K562 (cell line): ENCODE results near the gene TCIRG1. TPM values are rescaled to one million over a fixed set of nuclear protein-coding genes. Genes with fewer than 3 reads are reported as not detected.
A peak's percentile ranks its signal among the peaks of the same experiment; 100 is the strongest.

Experiments
- ATAC-seq: fragments of 200-7000 bp; cut with Tn5 transposase; 3 replicates; pipeline ENCODE4 v1.9.1; 2020; ENCODE audit warnings: moderate library complexity
- BruUV-seq: library from RNA; stranded (reverse); fragments of 400-500 nt; replicated peaks from 2 replicates; lab custom pipeline; 2021; lab: Mats Ljungman, UMichigan
- CTCF ChIA-PET: fragments of 300-600 bp; formaldehyde crosslinking; extraction: SDS; loops from one replicate; lab custom pipeline; 2021; ENCODE audit warnings: low intra/inter-chr PET ratio; lab: Yijun Ruan, JAX
- POLR2A ChIA-PET: fragments of 300-600, 350-650 bp; sonication (Branson Sonifier 250); formaldehyde crosslinking; extraction: SDS; loops from one replicate; lab custom pipeline; 2021; ENCODE audit warnings: antibody characterized with exemption, inconsistent platforms; lab: Yijun Ruan, JAX
- DNase-seq, 4 experiments: peaks; one replicate each; pipeline versions ENCODE4 v3.0.0 to v3.0.0-alpha.2; 2011 to 2018; ENCODE audit warnings: low spot score in 3 of 4, mixed read lengths in 3 of 4; ENCODE audit errors: extremely low read depth in 1 of 4
- FAIRE-seq: peaks from 2 replicates; lab custom pipeline; 2011; peaks lifted over from hg19 to GRCh38; lab: Jason Lieb, UNC
- H2AFZ ChIP-seq: 2 replicates; pipeline ENCODE4 v1.6.0; 2011; ENCODE audit warnings: low read depth, low read length, control low read depth, inconsistent platforms
- H3K27ac ChIP-seq: fragments of 200-600 bp; 3 replicates; pipeline ENCODE4 v1.8.0; 2011; ENCODE audit warnings: low read depth, mild to moderate bottlenecking, control low read depth, inconsistent platforms, low read length, moderate library complexity, mixed read lengths; ENCODE audit errors: extremely low read depth
- H3K27me3 ChIP-seq, 2 experiments: fragments of 300-600 bp in 1 of 2; 2 replicates in 1 of 2; 3 replicates in 1 of 2; pipeline versions ENCODE4 v1.6.0 to v1.8.0; 2011; ENCODE audit warnings: inconsistent platforms in 2 of 2, low read length in 2 of 2, mild to moderate bottlenecking in 1 of 2, mixed read lengths in 1 of 2, moderate library complexity in 1 of 2; ENCODE audit not compliant: control insufficient read depth in 2 of 2, insufficient read depth in 2 of 2
- H3K36me3 ChIP-seq: fragments of 300-600 bp; 3 replicates; pipeline ENCODE4 v1.8.0; 2011; ENCODE audit warnings: mild to moderate bottlenecking, low read length, inconsistent platforms; ENCODE audit not compliant: control insufficient read depth, insufficient read depth
- H3K4me1 ChIP-seq, 2 experiments: fragments of 200-600 bp in 1 of 2; replicated peaks in 1 of 2; 2 replicates in 1 of 2; 3 replicates in 1 of 2; pipeline versions ENCODE4 v1.5.1 to v1.8.0; 2011; ENCODE audit warnings: inconsistent platforms in 2 of 2, low read length in 2 of 2, mild to moderate bottlenecking in 1 of 2, mixed read lengths in 1 of 2, moderate library complexity in 1 of 2; ENCODE audit not compliant: control insufficient read depth in 2 of 2, insufficient read depth in 2 of 2
- H3K4me2 ChIP-seq: 2 replicates; pipeline ENCODE4 v1.6.1; 2011; ENCODE audit warnings: low read length, control low read depth, inconsistent platforms, mixed read lengths; ENCODE audit not compliant: insufficient read depth
- H3K4me3 ChIP-seq: fragments of 200-600 bp; sonication (generic), shearing (Covaris generic); 2 replicates; pipeline ENCODE4 v1.5.1; 2016; ENCODE audit warnings: control low read depth, inconsistent platforms
- H3K79me2 ChIP-seq: fragments of 200-600 bp; 3 replicates; pipeline ENCODE4 v1.8.0; 2011; ENCODE audit warnings: low read length, inconsistent platforms; ENCODE audit not compliant: control insufficient read depth, insufficient read depth
- H3K9ac ChIP-seq, 2 experiments: 2 replicates each; pipeline versions ENCODE4 v1.6.0 to v1.6.1; 2011; ENCODE audit warnings: low read depth in 2 of 2, low read length in 2 of 2, control low read depth in 1 of 2, inconsistent platforms in 1 of 2, mild to moderate bottlenecking in 1 of 2, mixed read lengths in 1 of 2; ENCODE audit not compliant: insufficient read depth in 1 of 2
- H3K9me1 ChIP-seq: one replicate; pipeline ENCODE4 v1.6.0; 2011; ENCODE audit warnings: inconsistent platforms, mild to moderate bottlenecking, low read length, moderate library complexity; ENCODE audit not compliant: control insufficient read depth, insufficient read depth
- H3K9me3 ChIP-seq: replicated peaks from 2 replicates; pipeline ENCODE4 v1.5.1; 2011; ENCODE audit warnings: low read depth, low read length, inconsistent platforms; ENCODE audit not compliant: control insufficient read depth, insufficient read depth
- H4K20me1 ChIP-seq: replicated peaks from 2 replicates; pipeline ENCODE4 v1.6.1; 2011; ENCODE audit warnings: low read length, inconsistent platforms, mixed read lengths; ENCODE audit not compliant: control insufficient read depth, insufficient read depth
- ADNP ChIP-seq: fragments of 200-800 bp; sonication (Bioruptor generic); IDR thresholded peaks from 2 replicates; pipeline ENCODE4 v1.6.1; 2016; ENCODE audit warnings: missing genetic modification characterization, missing compliant biosample characterization
- ATF7 ChIP-seq: fragments of 450-650 bp; IDR thresholded peaks from 2 replicates; pipeline ENCODE4 v1.7.1; 2014; ENCODE audit warnings: mild to moderate bottlenecking, moderate library complexity
- BRF1 ChIP-seq: IDR thresholded peaks from 3 replicates; pipeline ENCODE4 v1.6.1; 2011; ENCODE audit warnings: borderline replicate concordance, mild to moderate bottlenecking; ENCODE audit not compliant: insufficient read length; ENCODE audit errors: extremely low read depth
- EHMT2 ChIP-seq: fragments of 450-650 bp; IDR thresholded peaks from 2 replicates; pipeline ENCODE4 v1.6.1; 2018; ENCODE audit warnings: antibody characterized with exemption
- GTF3C2 ChIP-seq: IDR thresholded peaks from 3 replicates; pipeline ENCODE4 v1.6.1; 2011; ENCODE audit warnings: borderline replicate concordance, mild to moderate bottlenecking, moderate library complexity; ENCODE audit not compliant: insufficient read length; ENCODE audit errors: extremely low read depth
- JUN ChIP-seq, 2 experiments: sonication (generic) in 1 of 2; formaldehyde crosslinking in 1 of 2; IDR thresholded peaks; 2 replicates each; pipeline versions ENCODE4 v1.6.1 to v1.8.0; 2012 to 2022; ENCODE audit warnings: borderline replicate concordance in 2 of 2, mild to moderate bottlenecking in 2 of 2, improper control_type of control experiment in 1 of 2, low read depth in 1 of 2, low read length in 1 of 2, missing genetic modification reagents in 1 of 2
- JUND ChIP-seq, 2 experiments: IDR thresholded peaks; 2 replicates in 1 of 2; 3 replicates in 1 of 2; pipeline ENCODE4 v1.6.1; 2011; ENCODE audit warnings: borderline replicate concordance in 2 of 2, low read depth in 2 of 2, low read length in 2 of 2, improper control_type of control experiment in 1 of 2, missing biosample characterization in 1 of 2, missing genetic modification characterization in 1 of 2, missing genetic modification reagents in 1 of 2
- NR2F6 ChIP-seq: fragments of 450-650 bp; formaldehyde crosslinking; IDR thresholded peaks from 2 replicates; pipeline ENCODE4 v1.4.0; 2020; ENCODE audit warnings: mild to moderate bottlenecking
- RBM22 ChIP-seq: fragments of 200-400 bp; formaldehyde crosslinking; IDR thresholded peaks from 2 replicates; pipeline ENCODE4 v1.6.1; 2018; ENCODE audit warnings: low read length, low read depth; ENCODE audit not compliant: poor library complexity, severe bottlenecking
- TAF7 ChIP-seq: fragments of 450-650 bp; IDR thresholded peaks from 2 replicates; pipeline ENCODE4 v1.6.1; 2016; ENCODE audit warnings: missing genetic modification characterization, missing compliant biosample characterization
- TEAD1 ChIP-seq, 2 experiments: fragments of 450-650 bp in 1 of 2; sonication (generic) in 1 of 2; formaldehyde crosslinking; IDR thresholded peaks; 2 replicates each; pipeline versions ENCODE4 v1.4.0 to v1.8.0; 2020 to 2022; ENCODE audit warnings: mild to moderate bottlenecking in 2 of 2, missing genetic modification reagents in 1 of 2
- THRA ChIP-seq: fragments of 450-650 bp; IDR thresholded peaks from 2 replicates; pipeline ENCODE4 v1.6.1; 2017; ENCODE audit warnings: mild to moderate bottlenecking, moderate library complexity
- TSC22D4 ChIP-seq: fragments of 450-650 bp; IDR thresholded peaks from 2 replicates; pipeline ENCODE4 v1.6.1; 2016; ENCODE audit warnings: missing genetic modification characterization, missing biosample characterization, control low read depth
- ZNF511 ChIP-seq: sonication (generic); formaldehyde crosslinking; IDR thresholded peaks from 2 replicates; pipeline ENCODE4 v1.8.0; 2022; ENCODE audit warnings: mild to moderate bottlenecking, missing genetic modification reagents
- WGBS: fragments of 100-300 bp; shearing (Covaris generic); methylation state at CpG from one replicate; pipeline ENCODE4 v1.1.6; 2016; ENCODE audit warnings: low coverage, mixed read lengths; ENCODE audit not compliant: insufficient coverage; ENCODE audit errors: missing lambda C conversion rate; 5-methylcytosine and 5-hydroxymethylcytosine counted together
- in situ Hi-C: fragments of 300-500 bp; cut with MboI; formaldehyde crosslinking; loops from 4 replicates; pipeline ENCODE4 v1.15.0; 2018; ENCODE audit warnings: inconsistent platforms, mixed read lengths
- intact Hi-C: fragments of 100-400 bp; cut with micrococcal nuclease; formaldehyde crosslinking; loops from 2 replicates; pipeline ENCODE4 v1.14.2; 2022
- polyA plus RNA-seq, 8 experiments: library from polyadenylated mRNA; depleted of rRNA in 4 of 8; stranded (reverse) in 5 of 8; unstranded in 3 of 8; fragments of >200 nt; fragmentation: Nextera tagmentation in 2 of 8; fragmentation: Illumina TruSeq in 1 of 8; extraction: Ambion mirVana in 2 of 8; extraction: Trizol in 1 of 8; gene quantifications; 2 replicates each; pipeline versions ENCODE4 v1.2.1 to v1.2.3, GENCODE V29; 2011 to 2014; ENCODE audit warnings: inconsistent platforms in 1 of 8, missing spikeins in 1 of 8
- total RNA-seq, 7 experiments: library from RNA; depleted of rRNA in 6 of 7; stranded (reverse); fragments of >200 nt in 6 of 7; fragmentation: Illumina TruSeq in 2 of 7; extraction: Trizol in 2 of 7; gene quantifications; 2 replicates each; pipeline versions ENCODE4 v1.2.1 to v1.2.3, GENCODE V29; 2011 to 2021; ENCODE audit warnings: low replicate concordance in 1 of 7

TCIRG1 gene
- total and polyA plus RNA-seq, 9 of the 15 experiments (the other 6 are each of a cell fraction or from before 2014, with no cell fraction given): 0.49 to 143 (median 24.4) TPM

- Histone ChIP-seq H3K4me1 (peaks cover 14 to 57% of the 10 kb centered on the region in 2 experiments; a peak in 4 of 5 replicates), H4K20me1 (no peaks in the 10 kb centered on the region; the same call in 1 of the 2 replicates), H3K9me1 (no peaks in the 10 kb centered on the region), H3K36me3 (peaks cover 31% of the 10 kb centered on the region; the same call in 2 of the 3 replicates), H3K4me2 (peak within 1 kb of the TSS; percentile 95), H3K4me3 (peak within 1 kb of the TSS; percentile 71), H3K9me3 (no peaks in the 10 kb centered on the region), H3K9ac (peak within 1 kb of the TSS; percentile 98 to 99), H2AFZ (peak within 1 kb of the TSS; percentile 92), H3K27ac (peak within 1 kb of the TSS; percentile 88), H3K79me2 (peaks cover 25% of the 10 kb centered on the region), H3K27me3 (no peaks in the 10 kb centered on the region)
- in situ Hi-C loops: no loop called here
- ATAC-seq (peak; percentile 98), FAIRE-seq (peak; percentile 100), DNase-seq (peak; percentile 99 to 100 (median 99))
- intact Hi-C loops: no loop called here
- under 1% methylated on average over 47 of the region's 56 CpGs for WGBS
- POLR2A ChIA-PET: interaction anchor here (0.6 to 2.3 kb wide), 5 partner anchors 8 to 1367 kb away, joined by 3 to 10 read pairs (median 4); partner anchors contain the start of gene TCIRG1
- CTCF ChIA-PET: interaction anchor here (0.6 kb wide), 1 partner anchor 75 kb away, joined by 4 read pairs; no protein-coding TSS in a partner anchor
- BruUV-seq: no TSS peak
- peak; percentile 23; the same call in 1 of the 2 replicates for TF ChIP-seq JUN (IDR thresholded peaks at IDR 0.05; ENCODE audit: borderline replicate concordance, low read depth, low read length)
- no peak for TF ChIP-seq JUN (CRISPR knock-in tag; IDR thresholded peaks at IDR 0.05; ENCODE audit: borderline replicate concordance)
- TF ChIP-seq NR2F6 (CRISPR knock-in tag): no peak
- no peak for TF ChIP-seq THRA
- TF ChIP-seq ZNF511 (CRISPR knock-in tag): no peak
- TF ChIP-seq BRF1: no peak
- TF ChIP-seq TAF7 (tag): peak; percentile 20; the same call in 1 of the 2 replicates
- TF ChIP-seq TEAD1 (CRISPR knock-in tag; IDR thresholded peaks at IDR 0.05): no peak
- TF ChIP-seq ATF7: peak; percentile 61; the same call in 1 of the 2 replicates
- no peak for TF ChIP-seq GTF3C2
- TF ChIP-seq EHMT2: no peak
- no peak for TF ChIP-seq JUND (IDR thresholded peaks at IDR 0.05; ENCODE audit: borderline replicate concordance, low read depth, low read length)
- TF ChIP-seq JUND (tag; IDR thresholded peaks at IDR 0.05; ENCODE audit: borderline replicate concordance, low read depth, low read length): no peak; the same call in 2 of the 3 replicates
- no peak for TF ChIP-seq TSC22D4 (tag)
- no peak for TF ChIP-seq RBM22
- no peak for TF ChIP-seq ADNP (tag)
Observed at GRCh38 chr11:68030318-68031143, 8.3 kb upstream of the TCIRG1 start, which contains the start of gene NDUFS8. Gene NDUFS8, plus strand, starts transcription at chr11:68030681. Its CDS starts 1,471 bp downstream, at chr11:68032152.
